Measurements from ENCODE around the gene ZSWIM1.
A peak's percentile ranks its signal among the peaks of the same experiment; 100 is the strongest.

Gene ZSWIM1

GRCh38 chr20:45880988-45881788, at the start of gene ZSWIM1:
Gene ZSWIM1 (plus strand): TSS chr20:45881227. CDS start chr20:45882593, 1,366 bp downstream.
- Histone ChIP-seq H3K79me2 (ENCODE audit: insufficient read depth, low read depth) (peaks cover 32% of the 10 kb centered on the region), H2AFZ (ENCODE audit: low read depth) (peak within 1 kb of the TSS; percentile 70; the same call in 1 of the 2 replicates), H3K9ac (peak within 1 kb of the TSS; percentile 67), H3K4me2 (peak within 1 kb of the TSS; percentile 88), H3K27me3 (ENCODE audit: insufficient read depth, low read depth) (no peaks in the 10 kb centered on the region), H3K36me3 (ENCODE audit: insufficient read depth) (no peaks in the 10 kb centered on the region; the same call in 1 of the 2 replicates), H3K4me3 (IDR thresholded peaks at IDR 0.05; ENCODE audit: insufficient read depth, low read depth, low read length) (peak within 1 kb of the TSS; percentile 71), H3K4me1 (ENCODE audit: low read depth, poor library complexity, severe bottlenecking) (peaks cover 45% of the 10 kb centered on the region), H3K27ac (peak within 1 kb of the TSS; percentile 30), H4K20me1 (ENCODE audit: insufficient read depth) (no peaks in the 10 kb centered on the region)
- TF ChIP-seq CTCF (conservative IDR thresholded peaks at IDR 0.05; ENCODE audit: low read depth, low read length), result no peak

- Histone ChIP-seq H3K27ac (no peak overlapping the region), H3K79me2 (ENCODE audit: insufficient read depth, low read depth) (no peaks in the 10 kb centered on the region), H3K4me1 (ENCODE audit: low read depth, poor library complexity, severe bottlenecking) (peaks cover 16% of the 10 kb centered on the region), H3K4me3 (IDR thresholded peaks at IDR 0.05; ENCODE audit: insufficient read depth, low read depth, low read length) (no peak overlapping the region), H3K36me3 (ENCODE audit: insufficient read depth) (no peaks in the 10 kb centered on the region), H2AFZ (ENCODE audit: low read depth) (no peak overlapping the region), H3K27me3 (ENCODE audit: insufficient read depth, low read depth) (no peaks in the 10 kb centered on the region), H3K9ac (no peak overlapping the region), H4K20me1 (ENCODE audit: insufficient read depth) (no peaks in the 10 kb centered on the region), H3K4me2 (no peak overlapping the region)
- TF ChIP-seq CTCF (conservative IDR thresholded peaks at IDR 0.05; ENCODE audit: low read depth, low read length), result no peak
These were observed 48.4 kb upstream of the ZSWIM1 start for GRCh38 chr20:45832619-45833018.

GRCh38 chr20:45833030-45833882, 47.8 kb upstream of the ZSWIM1 start, which contains the start of gene SNX21:
Gene SNX21 (plus strand): TSS chr20:45833799. CDS start chr20:45833920, 121 bp downstream.
- Histone ChIP-seq H3K9ac (peak within 1 kb of the TSS; percentile 51), H3K4me2 (peak within 1 kb of the TSS; percentile 61), H3K27me3 (ENCODE audit: insufficient read depth, low read depth) (no peaks in the 10 kb centered on the region), H3K4me3 (IDR thresholded peaks at IDR 0.05; ENCODE audit: insufficient read depth, low read depth, low read length) (no peak within 1 kb of the TSS), H3K36me3 (ENCODE audit: insufficient read depth) (no peaks in the 10 kb centered on the region), H3K27ac (no peak within 1 kb of the TSS), H4K20me1 (ENCODE audit: insufficient read depth) (no peaks in the 10 kb centered on the region), H3K4me1 (ENCODE audit: low read depth, poor library complexity, severe bottlenecking) (peaks cover 16% of the 10 kb centered on the region), H3K79me2 (ENCODE audit: insufficient read depth, low read depth) (no peaks in the 10 kb centered on the region), H2AFZ (ENCODE audit: low read depth) (peak within 1 kb of the TSS; percentile 95)
- no peak for TF ChIP-seq CTCF (conservative IDR thresholded peaks at IDR 0.05; ENCODE audit: low read depth, low read length)

- Histone ChIP-seq H3K4me2 (peak overlapping the region; percentile 61), H3K36me3 (ENCODE audit: insufficient read depth) (no peaks in the 10 kb centered on the region), H2AFZ (ENCODE audit: low read depth) (peak overlapping the region; percentile 95), H3K9ac (peak overlapping the region; percentile 51), H3K4me3 (IDR thresholded peaks at IDR 0.05; ENCODE audit: insufficient read depth, low read depth, low read length) (no peak overlapping the region), H3K27ac (no peak overlapping the region), H3K27me3 (ENCODE audit: insufficient read depth, low read depth) (no peaks in the 10 kb centered on the region), H3K4me1 (ENCODE audit: low read depth, poor library complexity, severe bottlenecking) (peaks cover 16% of the 10 kb centered on the region), H4K20me1 (ENCODE audit: insufficient read depth) (no peaks in the 10 kb centered on the region), H3K79me2 (ENCODE audit: insufficient read depth, low read depth) (no peaks in the 10 kb centered on the region)
- TF ChIP-seq CTCF (conservative IDR thresholded peaks at IDR 0.05; ENCODE audit: low read depth, low read length), result no peak
These were observed 46.9 kb upstream of the ZSWIM1 start for GRCh38 chr20:45833883-45834796.
